Stimulated activated CD4-positive, alpha-beta T cell treated with anti-CD3 and anti-CD28 coated beads, Interleukin-1b, Interleukin-23, amount 100 ng/mL, for 48 hours (primary cell): Measurements from ENCODE around the gene C11orf71.

Experiments used
- DNase-seq: peaks from one replicate; pipeline ENCODE4 v3.0.0-alpha.2; 2020

Gene C11orf71

GRCh38 chr11:114398303-114398920, 1.9 kb downstream of the C11orf71 start:
- no peak for DNase-seq

- no peak for DNase-seq
These were observed 2.8 kb downstream of the C11orf71 start for GRCh38 chr11:114397349-114397982.

- DNase-seq: no peak
These were observed 3.4 kb downstream of the C11orf71 start for GRCh38 chr11:114396916-114397315.

- DNase-seq: no peak
These were observed 4.6 kb downstream of the C11orf71 start for GRCh38 chr11:114395736-114396135.

- no peak for DNase-seq
These were observed 7.3 kb downstream of the C11orf71 start for GRCh38 chr11:114392735-114393667.

- DNase-seq: no peak
These were observed 13.8 kb downstream of the C11orf71 start for GRCh38 chr11:114386545-114386944.

GRCh38 chr11:114386131-114386530, 14.2 kb downstream of the C11orf71 start:
- no peak for DNase-seq

- DNase-seq: no peak
These were observed 15.8 kb downstream of the C11orf71 start for GRCh38 chr11:114384487-114384886.

GRCh38 chr11:114382509-114382908, 17.8 kb downstream of the C11orf71 start:
- no peak for DNase-seq

GRCh38 chr11:114379394-114380069, 20.8 kb downstream of the C11orf71 start:
- no peak for DNase-seq

- no peak for DNase-seq
These were observed 22.6 kb downstream of the C11orf71 start for GRCh38 chr11:114377612-114378267.

GRCh38 chr11:114375052-114375451, 25.3 kb downstream of the C11orf71 start:
- no peak for DNase-seq

GRCh38 chr11:114368918-114369680, 31.2 kb downstream of the C11orf71 start:
- DNase-seq: no peak

- DNase-seq: no peak
These were observed 32.9 kb downstream of the C11orf71 start for GRCh38 chr11:114367244-114367957.

GRCh38 chr11:114366331-114367243, 33.7 kb downstream of the C11orf71 start:
- DNase-seq: no peak

GRCh38 chr11:114362958-114363357, 37.4 kb downstream of the C11orf71 start:
- no peak for DNase-seq

GRCh38 chr11:114362326-114362725, 38.0 kb downstream of the C11orf71 start:
- DNase-seq: no peak

- no peak for DNase-seq
These were observed 41.0 kb downstream of the C11orf71 start for GRCh38 chr11:114359342-114359741.

GRCh38 chr11:114358716-114359115, 41.6 kb downstream of the C11orf71 start:
- DNase-seq: no peak

- no peak for DNase-seq
These were observed 46.2 kb downstream of the C11orf71 start for GRCh38 chr11:114354076-114354475.
